ENCODE measurements around the gene SPTB.
A peak's percentile ranks its signal among the peaks of the same experiment; 100 is the strongest.

The SPTB gene

GRCh38 chr14:64723691-64724577, 155.8 kb downstream of the SPTB start:
- TF ChIP-seq CTCF (conservative IDR thresholded peaks at IDR 0.05; ENCODE audit: low read depth, low read length): no peak
- DNase-seq (ENCODE audit: low read depth): peak; percentile 65
- no peak overlapping the region for H3K4me3 ChIP-seq (ENCODE audit: low read length)

DNA sequence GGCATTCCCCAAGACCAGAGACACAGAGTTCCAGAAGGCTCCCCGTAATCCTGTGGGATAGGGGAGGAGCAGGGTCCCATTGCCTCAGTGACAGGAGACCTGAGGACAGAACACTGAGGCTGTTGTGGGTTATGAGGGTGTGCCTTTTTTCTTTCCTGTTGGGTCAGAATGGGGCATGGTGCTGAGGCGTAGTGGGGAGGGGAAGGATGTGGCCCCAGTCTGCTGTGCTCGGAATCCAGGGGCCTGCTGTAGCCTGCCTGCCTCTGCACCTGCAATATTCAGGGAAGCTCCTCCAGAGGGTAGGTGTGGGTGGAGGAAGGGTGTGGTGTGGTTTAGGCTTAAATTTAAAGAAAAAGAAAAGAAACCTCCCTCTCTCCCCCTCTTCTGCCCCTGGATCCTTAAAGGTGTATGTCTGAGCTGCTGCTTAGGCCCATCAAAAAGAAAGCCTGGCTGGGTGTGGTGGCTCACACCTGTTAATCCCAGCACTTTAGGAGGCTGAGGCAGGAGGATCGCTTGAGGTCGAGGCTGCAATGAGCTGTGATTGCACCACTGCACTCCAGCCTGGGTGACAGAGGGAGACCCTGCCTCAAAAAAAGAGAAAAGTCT, 156.8 kb downstream of the SPTB start:
- no peak overlapping the region for H3K4me3 ChIP-seq (ENCODE audit: low read length)
- no peak for TF ChIP-seq CTCF (conservative IDR thresholded peaks at IDR 0.05; ENCODE audit: low read depth, low read length)
- no peak for DNase-seq (ENCODE audit: low read depth)

DNA sequence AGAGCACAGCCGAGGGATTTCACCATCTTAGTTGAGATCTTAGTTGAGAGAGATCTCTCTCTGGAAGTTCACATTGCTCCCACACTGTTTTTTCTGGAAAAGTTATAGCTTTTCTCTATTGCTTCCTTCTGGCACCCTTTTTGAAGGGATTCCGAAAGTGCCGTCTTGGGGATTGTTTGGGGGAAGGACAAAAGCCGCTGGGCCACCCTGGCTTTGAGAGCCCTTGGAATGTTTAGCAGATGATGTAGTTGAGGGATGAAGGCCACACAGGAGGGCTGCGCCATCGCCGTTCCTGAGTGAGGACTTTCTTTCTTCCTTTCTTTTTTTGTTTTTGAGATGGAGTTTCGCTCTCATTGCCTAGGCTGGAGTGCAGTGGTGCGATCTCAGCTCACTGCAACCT, 157.8 kb downstream of the SPTB start:
- no peak for TF ChIP-seq CTCF (conservative IDR thresholded peaks at IDR 0.05; ENCODE audit: low read depth, low read length)
- DNase-seq (ENCODE audit: low read depth): no peak
- H3K4me3 ChIP-seq (ENCODE audit: low read length): no peak overlapping the region

- TF ChIP-seq CTCF (conservative IDR thresholded peaks at IDR 0.05; ENCODE audit: low read depth, low read length): no peak
- DNase-seq (ENCODE audit: low read depth): peak; percentile 81
- H3K4me3 ChIP-seq (ENCODE audit: low read length): no peak overlapping the region
Measured at GRCh38 chr14:64721391-64721791, 158.3 kb downstream of the SPTB start.

GRCh38 chr14:64720131-64720576, 159.6 kb downstream of the SPTB start:
- no peak for TF ChIP-seq CTCF (conservative IDR thresholded peaks at IDR 0.05; ENCODE audit: low read depth, low read length)
- peak; percentile 59 for DNase-seq (ENCODE audit: low read depth)
- H3K4me3 ChIP-seq (ENCODE audit: low read length): no peak overlapping the region

DNA sequence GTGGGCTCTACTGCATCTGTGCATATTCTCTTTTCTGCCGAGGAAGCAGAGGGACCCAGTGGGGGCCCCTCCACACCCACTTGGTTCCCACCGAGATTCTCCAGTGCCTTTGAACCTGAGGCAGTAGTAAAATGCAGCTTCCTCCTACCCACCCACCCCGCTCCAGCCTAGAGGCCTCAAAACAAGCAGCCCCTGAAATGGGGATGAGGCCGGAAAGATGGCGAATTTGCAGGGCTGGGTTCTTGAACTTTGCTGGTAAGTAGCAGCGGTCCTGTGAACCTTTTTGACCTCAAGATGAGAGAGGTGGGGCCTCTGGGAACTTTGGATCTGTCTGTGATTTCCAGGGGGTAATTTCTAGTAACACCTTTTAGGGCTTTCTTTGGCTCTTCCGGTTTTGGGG, 160.1 kb downstream of the SPTB start:
- H3K4me3 ChIP-seq (ENCODE audit: low read length): no peak overlapping the region
- DNase-seq (ENCODE audit: low read depth): no peak
- TF ChIP-seq CTCF (conservative IDR thresholded peaks at IDR 0.05; ENCODE audit: low read depth, low read length): no peak

DNA sequence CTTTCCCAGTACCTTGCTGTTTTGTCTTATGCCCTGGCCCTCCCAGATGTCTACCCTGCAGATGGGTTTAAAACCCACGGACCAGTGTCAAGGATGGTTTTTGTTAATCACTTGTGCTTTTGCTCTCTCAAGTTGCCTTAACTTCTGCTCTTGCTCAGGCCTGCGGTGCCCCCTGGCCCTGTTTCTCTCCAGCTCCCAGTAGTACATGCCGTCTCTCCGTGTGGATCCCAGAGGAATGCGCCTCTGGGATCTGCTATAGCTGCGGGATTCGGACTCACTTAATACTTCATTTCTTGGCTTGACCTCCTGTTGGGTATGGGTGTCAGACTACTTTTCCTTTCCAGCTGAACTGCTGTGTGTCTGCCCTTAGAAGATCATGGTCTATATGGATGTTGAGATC, 160.9 kb downstream of the SPTB start:
- no peak for TF ChIP-seq CTCF (conservative IDR thresholded peaks at IDR 0.05; ENCODE audit: low read depth, low read length)
- no peak for DNase-seq (ENCODE audit: low read depth)
- H3K4me3 ChIP-seq (ENCODE audit: low read length): no peak overlapping the region

Data from retinal pigment epithelial cell (primary cell).